Thyroid gland (tissue), 4 donors: ENCODE measurements around the gene NUP98. TPM values are rescaled to one million over a fixed set of nuclear protein-coding genes. Genes with fewer than 3 reads are reported as not detected.

Source experiments
- DNase-seq, 2 donors: peaks; one replicate each; pipeline ENCODE4 v3.0.0-alpha.2; 2019
- H3K27ac ChIP-seq, 3 donors: fragments of 200-600 bp; sonication (generic); 1 replicate in 2 of 3; 2 replicates in 1 of 3; pipeline ENCODE4 v1.5.1; 2016 to 2019; ENCODE audit warnings: mild to moderate bottlenecking in 1 of 3, moderate library complexity in 1 of 3
- H3K27me3 ChIP-seq: fragments of 200-600 bp; sonication (generic); one replicate; pipeline ENCODE4 v1.5.1; 2019
- H3K36me3 ChIP-seq, 2 donors: fragments of 200-600 bp; sonication (generic); one replicate each; pipeline ENCODE4 v1.5.1; 2016 to 2019
- H3K4me1 ChIP-seq, 2 donors: fragments of 200-600 bp; sonication (generic); one replicate each; pipeline ENCODE4 v1.5.1; 2017 to 2019
- H3K4me3 ChIP-seq, 3 donors: fragments of 200-600 bp; sonication (generic); replicated peaks in 1 of 3; 1 replicate in 2 of 3; 2 replicates in 1 of 3; pipeline ENCODE4 v1.5.1; 2016; ENCODE audit warnings: mild to moderate bottlenecking in 1 of 3
- H3K9me3 ChIP-seq: fragments of 200-600 bp; sonication (generic); one replicate; pipeline ENCODE4 v1.5.1; 2017
- POLR2A ChIP-seq, 2 donors: fragments of 450-650 bp; IDR thresholded peaks; one replicate each; pipeline ENCODE4 v1.6.1; 2017; ENCODE audit warnings: antibody characterized with exemption in 2 of 2, mild to moderate bottlenecking in 2 of 2, moderate library complexity in 1 of 2
- WGBS, 2 donors: methylation state at CpG; one replicate each; pipeline ENCODE4 v1.1.5; 2017; 5-methylcytosine and 5-hydroxymethylcytosine counted together
- intact Hi-C: fragments of 100-400 bp; cut with DNase I; formaldehyde crosslinking; loops from one replicate; pipeline ENCODE4 v1.15.1; 2023
- total RNA-seq, 4 donors: library from RNA; depleted of rRNA; stranded (reverse); fragments of >200 nt; gene quantifications; one replicate each; pipeline ENCODE4 v1.2.3, GENCODE V29; 2016
- TF ChIP-seq, protein P1 (sequence below), 6 experiments: fragments of 200-600 bp in 3 of 6; fragments of 450-650 bp in 3 of 6; sonication (generic) in 3 of 6; IDR thresholded peaks; one replicate each; pipeline ENCODE4 v1.5.1; 2016 to 2019; ENCODE audit warnings: antibody characterized with exemption in 6 of 6, mild to moderate bottlenecking in 2 of 6, inconsistent platforms in 1 of 6, moderate library complexity in 1 of 6

The NUP98 gene
- total RNA-seq, 4 donors from 2014 or later = 117 to 188 (median 160) TPM

- no peaks in the 10 kb centered on the region for H3K9me3 ChIP-seq
- no peak for DNase-seq
- H3K36me3 ChIP-seq = peaks cover 19 to 33% of the 10 kb centered on the region in 2 donors
- TF ChIP-seq, protein P1, sequence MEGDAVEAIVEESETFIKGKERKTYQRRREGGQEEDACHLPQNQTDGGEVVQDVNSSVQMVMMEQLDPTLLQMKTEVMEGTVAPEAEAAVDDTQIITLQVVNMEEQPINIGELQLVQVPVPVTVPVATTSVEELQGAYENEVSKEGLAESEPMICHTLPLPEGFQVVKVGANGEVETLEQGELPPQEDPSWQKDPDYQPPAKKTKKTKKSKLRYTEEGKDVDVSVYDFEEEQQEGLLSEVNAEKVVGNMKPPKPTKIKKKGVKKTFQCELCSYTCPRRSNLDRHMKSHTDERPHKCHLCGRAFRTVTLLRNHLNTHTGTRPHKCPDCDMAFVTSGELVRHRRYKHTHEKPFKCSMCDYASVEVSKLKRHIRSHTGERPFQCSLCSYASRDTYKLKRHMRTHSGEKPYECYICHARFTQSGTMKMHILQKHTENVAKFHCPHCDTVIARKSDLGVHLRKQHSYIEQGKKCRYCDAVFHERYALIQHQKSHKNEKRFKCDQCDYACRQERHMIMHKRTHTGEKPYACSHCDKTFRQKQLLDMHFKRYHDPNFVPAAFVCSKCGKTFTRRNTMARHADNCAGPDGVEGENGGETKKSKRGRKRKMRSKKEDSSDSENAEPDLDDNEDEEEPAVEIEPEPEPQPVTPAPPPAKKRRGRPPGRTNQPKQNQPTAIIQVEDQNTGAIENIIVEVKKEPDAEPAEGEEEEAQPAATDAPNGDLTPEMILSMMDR (IDR thresholded peaks at IDR 0.05) = no peak
- TF ChIP-seq POLR2A (IDR thresholded peaks at IDR 0.05) = no peak
- WGBS, 2 donors = 100% methylated on average over 1 of the region's 1 CpG
- intact Hi-C loops = no loop called here
- H3K4me3 ChIP-seq = no peak overlapping the region
- H3K27ac ChIP-seq = no peak overlapping the region
- H3K27me3 ChIP-seq = no peaks in the 10 kb centered on the region
- H3K4me1 ChIP-seq = no peaks in the 10 kb centered on the region
Measured at GRCh38 chr11:3738241-3738640, 59.1 kb downstream of the NUP98 start.

DNA sequence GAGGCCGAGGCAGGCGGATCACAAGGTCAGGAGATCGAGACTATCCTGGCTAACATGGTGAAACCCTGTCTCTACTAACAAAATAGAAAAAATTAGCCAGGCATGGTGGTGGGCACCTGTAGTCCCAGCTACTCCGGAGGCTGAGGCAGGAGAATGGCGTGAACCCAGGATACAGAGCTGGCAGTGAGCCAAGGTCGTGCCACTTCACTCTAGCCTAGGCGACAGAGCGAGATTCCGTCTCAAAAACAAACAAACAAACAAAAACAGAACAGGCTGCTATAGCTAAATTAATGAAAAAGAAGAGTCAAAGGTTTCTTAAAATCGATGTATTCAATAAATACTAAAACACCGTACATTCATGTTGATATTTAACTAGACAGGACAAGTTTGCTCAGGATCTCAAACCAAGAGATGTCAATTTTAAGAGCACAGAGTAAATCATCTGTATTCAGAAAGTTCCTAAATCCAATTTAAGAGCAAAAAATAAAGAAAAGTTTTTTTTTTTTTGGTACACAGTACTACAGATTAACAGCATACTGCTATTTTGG, 59.9 kb downstream of the NUP98 start:
- no peak for TF ChIP-seq POLR2A (IDR thresholded peaks at IDR 0.05)
- TF ChIP-seq, protein P1 (IDR thresholded peaks at IDR 0.05) = no peak
- intact Hi-C loops = no loop called here
- Histone ChIP-seq H3K4me3 (no peak overlapping the region), H3K9me3 (no peaks in the 10 kb centered on the region), H3K36me3 (peaks cover 19 to 27% of the 10 kb centered on the region in 2 donors), H3K4me1 (no peaks in the 10 kb centered on the region), H3K27me3 (no peaks in the 10 kb centered on the region), H3K27ac (no peak overlapping the region)
- DNase-seq = no peak
- 92 to 93% methylated on average over 11 of the region's 11 CpGs for whole genome bisulfite sequencing, 2 donors

DNA sequence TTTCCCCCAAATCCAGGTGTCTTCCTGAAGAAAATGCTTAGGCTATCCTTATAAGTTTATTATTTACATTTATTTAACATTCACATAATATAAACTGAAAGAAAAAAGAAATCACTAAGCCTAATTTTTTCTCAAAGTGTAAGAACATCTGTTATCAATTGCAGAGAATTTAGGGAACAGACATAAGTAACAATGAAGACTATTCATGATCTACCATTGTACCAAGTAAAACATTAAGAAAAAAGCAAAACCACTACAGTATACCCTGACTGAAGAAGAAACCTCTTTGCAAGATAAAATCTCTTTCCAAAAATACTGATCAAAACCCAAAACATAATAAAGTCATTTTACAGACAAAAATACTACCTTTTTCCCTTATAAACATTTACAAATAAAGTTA, 60.5 kb downstream of the NUP98 start:
- Histone ChIP-seq H3K4me3 (no peak overlapping the region), H3K9me3 (no peaks in the 10 kb centered on the region), H3K4me1 (no peaks in the 10 kb centered on the region), H3K27me3 (no peaks in the 10 kb centered on the region), H3K36me3 (peaks cover 19 to 25% of the 10 kb centered on the region in 2 donors), H3K27ac (no peak overlapping the region)
- intact Hi-C loops = no loop called here
- TF ChIP-seq POLR2A (IDR thresholded peaks at IDR 0.05) = no peak
- TF ChIP-seq, protein P1 (IDR thresholded peaks at IDR 0.05) = no peak
- DNase-seq = no peak

GRCh38 chr11:3735827-3736226, 61.5 kb downstream of the NUP98 start:
- Histone ChIP-seq H3K4me1 (no peaks in the 10 kb centered on the region), H3K9me3 (no peaks in the 10 kb centered on the region), H3K27me3 (no peaks in the 10 kb centered on the region), H3K36me3 (peaks cover 24 to 27% of the 10 kb centered on the region in 2 donors), H3K27ac (no peak overlapping the region), H3K4me3 (no peak overlapping the region)
- DNase-seq = no peak
- intact Hi-C loops = no loop called here
- TF ChIP-seq POLR2A (IDR thresholded peaks at IDR 0.05) = no peak
- TF ChIP-seq, protein P1 (IDR thresholded peaks at IDR 0.05) = no peak
- WGBS, 2 donors = 97 to 99% methylated on average over 4 of the region's 4 CpGs

DNA sequence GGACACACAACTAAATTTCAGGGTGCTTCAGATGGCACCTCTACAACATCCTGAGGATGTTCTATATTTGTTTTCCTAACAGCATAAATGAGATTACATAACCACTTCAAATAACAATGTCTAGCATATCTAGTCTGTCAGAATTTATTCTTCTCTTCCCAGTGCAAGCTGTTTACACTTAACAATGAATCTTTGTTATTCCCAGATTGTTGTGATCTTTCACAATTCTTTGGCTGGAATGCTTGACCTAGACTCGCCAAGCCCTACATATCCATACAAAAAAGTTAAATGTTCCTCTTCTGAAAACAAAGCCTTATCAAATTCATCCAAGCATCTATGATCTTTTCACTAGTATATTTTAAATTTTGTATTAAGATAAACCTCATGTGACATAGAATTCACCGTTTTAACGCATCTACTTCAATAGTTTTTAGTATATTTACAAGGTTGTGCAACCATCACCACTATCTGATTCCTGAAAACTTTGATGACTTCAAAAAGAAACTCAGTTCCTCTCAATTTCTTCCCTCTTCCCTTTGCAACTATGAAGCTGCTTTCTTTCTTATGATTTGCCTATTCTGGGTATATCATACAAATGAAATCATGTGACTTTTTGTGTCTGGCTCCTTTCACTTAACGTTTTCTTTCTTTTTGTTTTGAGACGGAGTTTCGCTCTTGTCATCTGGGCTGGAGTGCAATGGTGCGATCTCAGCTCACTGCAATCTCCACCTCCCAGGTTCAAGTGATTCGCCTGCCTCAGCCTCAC, 64.5 kb downstream of the NUP98 start:
- intact Hi-C loops = no loop called here
- Histone ChIP-seq H3K9me3 (no peaks in the 10 kb centered on the region), H3K4me3 (no peak overlapping the region), H3K36me3 (peaks cover 33% of the 10 kb centered on the region in 2 donors), H3K27me3 (no peaks in the 10 kb centered on the region), H3K27ac (no peak overlapping the region), H3K4me1 (no peaks in the 10 kb centered on the region)
- TF ChIP-seq POLR2A (IDR thresholded peaks at IDR 0.05) = no peak
- TF ChIP-seq, protein P1 (IDR thresholded peaks at IDR 0.05) = no peak
- WGBS, 2 donors = 93 to 95% methylated on average over 8 of the region's 8 CpGs
- DNase-seq = no peak
